ENCODE data around the gene H3-3A.

DNA sequence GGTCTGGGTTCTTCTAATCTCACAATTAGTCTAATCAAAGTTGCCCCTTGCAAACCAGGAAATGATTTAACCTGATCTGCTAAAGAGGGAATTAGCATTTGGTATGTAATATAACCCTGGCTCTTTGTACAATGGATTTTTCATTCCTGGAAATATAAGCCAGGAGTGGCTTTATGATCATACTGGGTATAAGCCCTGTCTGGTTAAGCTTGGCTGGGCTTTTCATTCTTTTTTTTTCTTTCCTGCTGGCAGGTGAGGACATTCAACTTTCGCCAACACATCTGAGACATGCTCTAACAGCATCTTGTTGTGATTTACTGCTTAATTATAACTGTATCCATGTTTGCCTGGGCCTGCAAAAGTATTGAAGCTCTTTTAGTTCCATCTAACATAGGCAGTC, 42.9 kb upstream of the H3-3A start:
- TF ChIP-seq POLR2A (IDR thresholded peaks at IDR 0.05) (no peak), CTCF (IDR thresholded peaks at IDR 0.05) (no peak)
